K562 (cell line): Measurements from ENCODE around the gene FMN1. TPM values are rescaled to one million over a fixed set of nuclear protein-coding genes. Genes with fewer than 3 reads are reported as not detected.

Experiments used
- ELK3 ChIP-seq: fragments of 450-650 bp; formaldehyde crosslinking; IDR thresholded peaks from 2 replicates; pipeline ENCODE4 v1.4.0; 2020; ENCODE audit warnings: mild to moderate bottlenecking
- EP400 ChIP-seq: fragments of 450-650 bp; IDR thresholded peaks from 2 replicates; pipeline ENCODE4 v1.6.1; 2017; ENCODE audit warnings: antibody characterized with exemption, mild to moderate bottlenecking, moderate library complexity
- HSF4 ChIP-seq: fragments of 250-450 bp; sonication (Bioruptor Pico); IDR thresholded peaks from 2 replicates; pipeline ENCODE4 v2.1.2; 2022; ENCODE audit warnings: mild to moderate bottlenecking, moderate library complexity, borderline replicate concordance
- NFIX ChIP-seq: fragments of 250-450 bp; sonication (Bioruptor Pico); IDR thresholded peaks from 2 replicates; pipeline ENCODE4 v1.4.0; 2020; ENCODE audit warnings: low read depth, mild to moderate bottlenecking, moderate library complexity
- PCBP1 ChIP-seq: fragments of 200-400 bp; formaldehyde crosslinking; IDR thresholded peaks from 2 replicates; pipeline ENCODE4 v1.6.1; 2018; ENCODE audit warnings: mild to moderate bottlenecking, low read depth, low read length; ENCODE audit not compliant: poor library complexity, severe bottlenecking
- RBFOX2 ChIP-seq: fragments of 200-400 bp; formaldehyde crosslinking; IDR thresholded peaks from 2 replicates; pipeline ENCODE4 v1.6.1; 2017; ENCODE audit warnings: low read depth, mild to moderate bottlenecking, low read length, moderate library complexity
- ZFP91 ChIP-seq: sonication (generic); formaldehyde crosslinking; IDR thresholded peaks from 2 replicates; pipeline ENCODE4 v1.8.0; 2022; ENCODE audit warnings: mild to moderate bottlenecking, missing genetic modification reagents
- ZKSCAN3 ChIP-seq: fragments of 250-450 bp; sonication (Bioruptor Pico); IDR thresholded peaks from 2 replicates; pipeline ENCODE4 v1.4.0; 2020
- ZNF277 ChIP-seq: fragments of 250-450 bp; sonication (Bioruptor Pico); IDR thresholded peaks from 2 replicates; pipeline ENCODE4 v1.8.0; 2022; ENCODE audit warnings: inconsistent platforms, mild to moderate bottlenecking, moderate library complexity, borderline replicate concordance
- ZNF76 ChIP-seq: fragments of 250-450 bp; sonication (Bioruptor Pico); IDR thresholded peaks from 2 replicates; pipeline ENCODE4 v1.4.0; 2020; ENCODE audit warnings: mild to moderate bottlenecking, moderate library complexity, borderline replicate concordance
- polyA plus RNA-seq, 8 experiments: library from polyadenylated mRNA; depleted of rRNA in 4 of 8; stranded (reverse) in 5 of 8; unstranded in 3 of 8; fragments of >200 nt; fragmentation: Nextera tagmentation in 2 of 8; fragmentation: Illumina TruSeq in 1 of 8; extraction: Ambion mirVana in 2 of 8; extraction: Trizol in 1 of 8; gene quantifications; 2 replicates each; pipeline versions ENCODE4 v1.2.1 to v1.2.3, GENCODE V29; 2011 to 2014; ENCODE audit warnings: inconsistent platforms in 1 of 8, missing spikeins in 1 of 8
- total RNA-seq, 7 experiments: library from RNA; depleted of rRNA in 6 of 7; stranded (reverse); fragments of >200 nt in 6 of 7; fragmentation: Illumina TruSeq in 2 of 7; extraction: Trizol in 2 of 7; gene quantifications; 2 replicates each; pipeline versions ENCODE4 v1.2.1 to v1.2.3, GENCODE V29; 2011 to 2021; ENCODE audit warnings: low replicate concordance in 1 of 7
- TF ChIP-seq, protein P1 (sequence below): fragments of 200-600 bp; sonication (generic); IDR thresholded peaks from one replicate; pipeline ENCODE4 v1.6.1; 2012; ENCODE audit warnings: mild to moderate bottlenecking, low read depth, low read length, inconsistent platforms

The FMN1 gene
- total and polyA plus RNA-seq, 9 of the 15 experiments (the other 6 are each of a cell fraction or from before 2014, with no cell fraction given): 0.03 to 0.07 (median 0.04) TPM; not detected in 6

- TF ChIP-seq, protein P1, sequence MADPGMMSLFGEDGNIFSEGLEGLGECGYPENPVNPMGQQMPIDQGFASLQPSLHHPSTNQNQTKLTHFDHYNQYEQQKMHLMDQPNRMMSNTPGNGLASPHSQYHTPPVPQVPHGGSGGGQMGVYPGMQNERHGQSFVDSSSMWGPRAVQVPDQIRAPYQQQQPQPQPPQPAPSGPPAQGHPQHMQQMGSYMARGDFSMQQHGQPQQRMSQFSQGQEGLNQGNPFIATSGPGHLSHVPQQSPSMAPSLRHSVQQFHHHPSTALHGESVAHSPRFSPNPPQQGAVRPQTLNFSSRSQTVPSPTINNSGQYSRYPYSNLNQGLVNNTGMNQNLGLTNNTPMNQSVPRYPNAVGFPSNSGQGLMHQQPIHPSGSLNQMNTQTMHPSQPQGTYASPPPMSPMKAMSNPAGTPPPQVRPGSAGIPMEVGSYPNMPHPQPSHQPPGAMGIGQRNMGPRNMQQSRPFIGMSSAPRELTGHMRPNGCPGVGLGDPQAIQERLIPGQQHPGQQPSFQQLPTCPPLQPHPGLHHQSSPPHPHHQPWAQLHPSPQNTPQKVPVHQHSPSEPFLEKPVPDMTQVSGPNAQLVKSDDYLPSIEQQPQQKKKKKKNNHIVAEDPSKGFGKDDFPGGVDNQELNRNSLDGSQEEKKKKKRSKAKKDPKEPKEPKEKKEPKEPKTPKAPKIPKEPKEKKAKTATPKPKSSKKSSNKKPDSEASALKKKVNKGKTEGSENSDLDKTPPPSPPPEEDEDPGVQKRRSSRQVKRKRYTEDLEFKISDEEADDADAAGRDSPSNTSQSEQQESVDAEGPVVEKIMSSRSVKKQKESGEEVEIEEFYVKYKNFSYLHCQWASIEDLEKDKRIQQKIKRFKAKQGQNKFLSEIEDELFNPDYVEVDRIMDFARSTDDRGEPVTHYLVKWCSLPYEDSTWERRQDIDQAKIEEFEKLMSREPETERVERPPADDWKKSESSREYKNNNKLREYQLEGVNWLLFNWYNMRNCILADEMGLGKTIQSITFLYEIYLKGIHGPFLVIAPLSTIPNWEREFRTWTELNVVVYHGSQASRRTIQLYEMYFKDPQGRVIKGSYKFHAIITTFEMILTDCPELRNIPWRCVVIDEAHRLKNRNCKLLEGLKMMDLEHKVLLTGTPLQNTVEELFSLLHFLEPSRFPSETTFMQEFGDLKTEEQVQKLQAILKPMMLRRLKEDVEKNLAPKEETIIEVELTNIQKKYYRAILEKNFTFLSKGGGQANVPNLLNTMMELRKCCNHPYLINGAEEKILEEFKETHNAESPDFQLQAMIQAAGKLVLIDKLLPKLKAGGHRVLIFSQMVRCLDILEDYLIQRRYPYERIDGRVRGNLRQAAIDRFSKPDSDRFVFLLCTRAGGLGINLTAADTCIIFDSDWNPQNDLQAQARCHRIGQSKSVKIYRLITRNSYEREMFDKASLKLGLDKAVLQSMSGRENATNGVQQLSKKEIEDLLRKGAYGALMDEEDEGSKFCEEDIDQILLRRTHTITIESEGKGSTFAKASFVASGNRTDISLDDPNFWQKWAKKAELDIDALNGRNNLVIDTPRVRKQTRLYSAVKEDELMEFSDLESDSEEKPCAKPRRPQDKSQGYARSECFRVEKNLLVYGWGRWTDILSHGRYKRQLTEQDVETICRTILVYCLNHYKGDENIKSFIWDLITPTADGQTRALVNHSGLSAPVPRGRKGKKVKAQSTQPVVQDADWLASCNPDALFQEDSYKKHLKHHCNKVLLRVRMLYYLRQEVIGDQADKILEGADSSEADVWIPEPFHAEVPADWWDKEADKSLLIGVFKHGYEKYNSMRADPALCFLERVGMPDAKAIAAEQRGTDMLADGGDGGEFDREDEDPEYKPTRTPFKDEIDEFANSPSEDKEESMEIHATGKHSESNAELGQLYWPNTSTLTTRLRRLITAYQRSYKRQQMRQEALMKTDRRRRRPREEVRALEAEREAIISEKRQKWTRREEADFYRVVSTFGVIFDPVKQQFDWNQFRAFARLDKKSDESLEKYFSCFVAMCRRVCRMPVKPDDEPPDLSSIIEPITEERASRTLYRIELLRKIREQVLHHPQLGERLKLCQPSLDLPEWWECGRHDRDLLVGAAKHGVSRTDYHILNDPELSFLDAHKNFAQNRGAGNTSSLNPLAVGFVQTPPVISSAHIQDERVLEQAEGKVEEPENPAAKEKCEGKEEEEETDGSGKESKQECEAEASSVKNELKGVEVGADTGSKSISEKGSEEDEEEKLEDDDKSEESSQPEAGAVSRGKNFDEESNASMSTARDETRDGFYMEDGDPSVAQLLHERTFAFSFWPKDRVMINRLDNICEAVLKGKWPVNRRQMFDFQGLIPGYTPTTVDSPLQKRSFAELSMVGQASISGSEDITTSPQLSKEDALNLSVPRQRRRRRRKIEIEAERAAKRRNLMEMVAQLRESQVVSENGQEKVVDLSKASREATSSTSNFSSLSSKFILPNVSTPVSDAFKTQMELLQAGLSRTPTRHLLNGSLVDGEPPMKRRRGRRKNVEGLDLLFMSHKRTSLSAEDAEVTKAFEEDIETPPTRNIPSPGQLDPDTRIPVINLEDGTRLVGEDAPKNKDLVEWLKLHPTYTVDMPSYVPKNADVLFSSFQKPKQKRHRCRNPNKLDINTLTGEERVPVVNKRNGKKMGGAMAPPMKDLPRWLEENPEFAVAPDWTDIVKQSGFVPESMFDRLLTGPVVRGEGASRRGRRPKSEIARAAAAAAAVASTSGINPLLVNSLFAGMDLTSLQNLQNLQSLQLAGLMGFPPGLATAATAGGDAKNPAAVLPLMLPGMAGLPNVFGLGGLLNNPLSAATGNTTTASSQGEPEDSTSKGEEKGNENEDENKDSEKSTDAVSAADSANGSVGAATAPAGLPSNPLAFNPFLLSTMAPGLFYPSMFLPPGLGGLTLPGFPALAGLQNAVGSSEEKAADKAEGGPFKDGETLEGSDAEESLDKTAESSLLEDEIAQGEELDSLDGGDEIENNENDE: no peak
- TF ChIP-seq ZKSCAN3 (CRISPR knock-in tag) (no peak), ZFP91 (CRISPR knock-in tag) (no peak), RBFOX2 (no peak), HSF4 (CRISPR knock-in tag) (no peak), ZNF277 (no peak), PCBP1 (no peak), EP400 (no peak), ZNF76 (CRISPR knock-in tag) (no peak), ELK3 (CRISPR knock-in tag) (no peak), NFIX (CRISPR knock-in tag) (no peak)
Measured at GRCh38 chr15:32986147-32986546, 208.4 kb downstream of the FMN1 start (continued).
